HG03439 (cell line): Measurements from ENCODE around the gene MPV17.
"Not testable (repeated sequence)": the region's sequence is repeated elsewhere in the genome, so short reads cannot be mapped to it uniquely, and the experiment has no call there.

Source experiments
- ATAC-seq: cut with Tn5 transposase; IDR thresholded peaks from one replicate; pipeline ENCODE4 v1.9.1; 2021; ENCODE audit warnings: mild to moderate bottlenecking, moderate library complexity; ENCODE audit not compliant: unreplicated experiment

Gene MPV17

GRCh38 chr2:27300606-27301005, 22.3 kb downstream of the MPV17 start:
- not testable (repeated sequence) for ATAC-seq

- no peak for ATAC-seq
These were observed 24.4 kb downstream of the MPV17 start for GRCh38 chr2:27298391-27299080.

- no peak for ATAC-seq
These were observed 25.7 kb downstream of the MPV17 start for GRCh38 chr2:27297195-27297594.

GRCh38 chr2:27296481-27296880, 26.4 kb downstream of the MPV17 start:
- ATAC-seq = no peak

DNA sequence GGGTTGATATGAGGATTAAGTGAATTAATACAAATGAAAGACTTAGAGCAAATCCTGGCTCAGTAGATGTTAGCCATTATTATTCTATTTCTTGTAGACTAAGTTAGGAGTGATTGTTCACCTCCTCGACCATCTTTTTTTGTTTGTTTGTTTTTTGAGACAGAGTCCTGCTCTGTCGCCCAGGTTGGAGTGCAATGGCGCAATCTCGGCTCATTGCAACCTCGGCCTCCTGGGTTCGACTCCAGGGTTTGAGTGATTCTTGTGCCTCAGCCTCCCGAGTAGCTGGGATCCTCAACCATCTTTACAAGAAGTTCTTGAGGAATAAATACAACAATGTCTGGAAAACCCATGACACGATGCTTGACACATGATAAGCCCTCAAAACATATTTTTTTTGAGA, 28.0 kb downstream of the MPV17 start:
- ATAC-seq = no peak

GRCh38 chr2:27291865-27292264, 31.0 kb downstream of the MPV17 start:
- ATAC-seq = no peak

DNA sequence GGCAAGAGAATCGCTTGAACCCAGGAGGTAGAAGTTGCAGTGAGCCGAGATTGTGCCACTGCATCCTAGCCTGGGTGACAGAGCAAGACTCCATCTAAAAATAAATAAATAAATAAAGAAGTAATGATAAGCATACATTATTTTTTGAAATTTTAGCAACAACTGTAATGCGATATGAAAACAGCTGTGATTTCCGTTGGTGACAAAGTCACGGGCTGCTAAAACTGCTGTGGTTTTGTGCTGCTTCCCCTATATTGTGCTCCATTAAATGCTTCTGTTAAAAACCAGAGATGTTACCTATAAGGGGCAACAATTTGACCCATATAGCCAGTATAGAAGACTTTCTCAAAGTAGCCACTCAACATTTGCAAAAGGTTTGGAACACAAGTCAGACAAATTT, 32.3 kb downstream of the MPV17 start:
- ATAC-seq = no peak

DNA sequence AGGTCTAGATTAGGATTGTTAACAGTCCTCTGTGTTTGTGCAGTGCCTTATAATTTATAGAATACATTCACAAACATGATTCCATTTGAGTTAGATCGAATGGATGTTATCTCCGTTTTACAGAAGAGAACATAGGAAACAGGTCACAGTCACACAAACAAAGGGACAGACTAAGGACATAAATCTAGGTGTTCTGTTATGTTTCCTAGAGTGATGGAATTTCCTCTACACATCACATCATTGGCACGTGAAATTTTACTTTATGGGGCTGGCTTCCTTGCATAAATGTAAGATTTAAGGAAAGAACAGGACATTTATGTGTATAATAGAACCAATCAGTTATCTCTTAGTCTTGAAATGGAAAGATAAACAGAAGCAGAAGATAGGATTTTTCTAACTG, 34.3 kb downstream of the MPV17 start:
- ATAC-seq = no peak

GRCh38 chr2:27285481-27285880, 37.4 kb downstream of the MPV17 start:
- no peak for ATAC-seq

DNA sequence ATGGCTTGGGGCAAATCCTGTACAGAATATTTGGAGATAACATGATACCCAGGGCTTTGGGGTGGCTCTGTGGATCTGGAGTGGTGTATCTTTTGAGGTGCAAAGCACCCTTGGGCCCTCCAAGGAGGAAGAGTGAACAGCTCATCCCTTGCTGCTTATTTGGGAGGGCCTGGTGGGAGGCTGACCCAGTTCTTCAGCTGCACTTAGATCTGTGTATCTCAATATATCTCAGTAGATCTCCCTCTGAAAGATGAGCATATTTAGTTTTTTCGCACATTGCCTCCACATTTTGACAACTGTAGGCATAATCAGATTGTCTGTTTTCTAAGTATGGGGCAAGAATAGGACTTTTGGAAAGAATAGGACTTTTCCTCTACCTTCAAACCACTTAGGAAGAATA, 37.9 kb downstream of the MPV17 start:
- ATAC-seq = no peak

DNA sequence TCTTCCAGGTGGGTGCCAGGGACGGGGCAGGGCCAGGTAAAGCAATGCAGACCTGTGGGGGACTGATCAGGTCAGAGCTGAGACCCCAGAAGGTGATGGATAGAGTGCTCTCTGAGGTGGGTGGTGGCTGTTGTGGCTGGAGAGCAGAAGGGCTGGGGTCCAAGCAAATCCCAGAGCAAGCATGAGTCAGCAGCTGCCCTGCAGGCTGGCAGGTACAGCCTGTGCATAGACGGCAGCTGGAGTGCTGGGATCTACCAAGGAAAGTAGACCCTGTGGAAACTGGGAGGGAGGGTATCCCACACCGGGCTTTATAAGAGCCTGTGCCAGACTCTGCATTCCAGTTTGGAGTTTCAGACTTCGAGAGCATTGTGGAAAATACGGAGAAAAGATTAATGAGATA, 40.0 kb downstream of the MPV17 start:
- no peak for ATAC-seq

GRCh38 chr2:27281855-27282559, 40.9 kb downstream of the MPV17 start, which contains the start of gene TRIM54:
Gene TRIM54, plus strand, starts transcription at chr2:27282429. Its CDS starts 303 bp downstream, at chr2:27282732.
- no peak for ATAC-seq

- ATAC-seq = no peak
These were observed 41.5 kb downstream of the MPV17 start for GRCh38 chr2:27281442-27281841.

GRCh38 chr2:27280826-27281225, 42.1 kb downstream of the MPV17 start:
- ATAC-seq = no peak

DNA sequence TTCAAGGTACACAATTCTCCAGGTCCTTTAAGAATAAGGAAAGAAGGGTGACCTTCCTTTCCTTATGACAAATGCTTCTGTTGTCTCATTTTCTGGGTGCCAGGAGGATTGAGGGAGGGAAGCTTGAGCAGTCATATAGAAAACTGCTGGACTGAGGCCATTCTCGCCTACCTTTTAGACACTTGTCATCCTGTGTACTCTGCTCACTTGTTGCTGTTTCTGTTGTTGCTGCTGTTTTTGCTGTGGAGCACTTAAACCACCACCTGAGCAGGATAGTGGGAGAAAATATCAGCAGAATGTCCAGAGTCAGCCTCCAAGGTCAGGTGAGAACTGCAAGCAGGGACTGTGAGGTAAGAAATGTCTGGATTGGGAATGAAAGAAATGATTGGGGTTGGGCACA, 44.9 kb downstream of the MPV17 start:
- ATAC-seq = no peak

GRCh38 chr2:27275211-27276150, 47.4 kb downstream of the MPV17 start, which contains the start of gene DNAJC5G:
Gene DNAJC5G, plus strand, starts transcription at chr2:27275433. Its CDS starts 1,296 bp downstream, at chr2:27276729.
- ATAC-seq = no peak

- not testable (repeated sequence) for ATAC-seq
These were observed 50.1 kb downstream of the MPV17 start for GRCh38 chr2:27272537-27273522.

- ATAC-seq = no peak
These were observed 51.1 kb downstream of the MPV17 start for GRCh38 chr2:27271631-27272340.

- ATAC-seq = no peak
These were observed 52.2 kb downstream of the MPV17 start for GRCh38 chr2:27270670-27271069.
